Neuronal stem cell (in vitro differentiated cells): ENCODE results near the gene GIPR.

Experiments
- DNase-seq: peaks from one replicate; pipeline ENCODE4 v3.0.0-alpha.2; 2013; ENCODE audit warnings: low spot score
- H2AFZ ChIP-seq: one replicate; pipeline ENCODE4 v1.6.1; 2013; ENCODE audit warnings: mild to moderate bottlenecking, low read length, inconsistent platforms
- H2AK5ac ChIP-seq: 2 replicates; pipeline ENCODE4 v1.6.1; 2013; ENCODE audit warnings: low read depth, mild to moderate bottlenecking, inconsistent platforms, low read length, moderate library complexity, mixed read lengths
- H2BK120ac ChIP-seq: 2 replicates; pipeline ENCODE4 v1.6.1; 2013; ENCODE audit warnings: low read depth, mild to moderate bottlenecking, inconsistent platforms, low read length, moderate library complexity, mixed read lengths
- H2BK12ac ChIP-seq: one replicate; pipeline ENCODE4 v1.6.1; 2013; ENCODE audit warnings: low read length, inconsistent platforms
- H2BK15ac ChIP-seq: 2 replicates; pipeline ENCODE4 v1.6.1; 2013; ENCODE audit warnings: mild to moderate bottlenecking, low read length, inconsistent platforms, mixed read lengths
- H2BK5ac ChIP-seq: one replicate; pipeline ENCODE4 v1.6.1; 2013; ENCODE audit warnings: inconsistent platforms, mild to moderate bottlenecking, low read length, moderate library complexity
- H3K14ac ChIP-seq: one replicate; pipeline ENCODE4 v1.6.1; 2013; ENCODE audit warnings: low read length, inconsistent platforms
- H3K18ac ChIP-seq: 2 replicates; pipeline ENCODE4 v1.6.1; 2013; ENCODE audit warnings: low read length, inconsistent platforms
- H3K23ac ChIP-seq: 2 replicates; pipeline ENCODE4 v1.6.1; 2013; ENCODE audit warnings: low read depth, mild to moderate bottlenecking, mixed read lengths, low read length, inconsistent platforms; ENCODE audit not compliant: poor library complexity
- H3K27ac ChIP-seq: replicated peaks from 3 replicates; pipeline ENCODE4 v1.5.1; 2013; ENCODE audit warnings: low read length, inconsistent platforms
- H3K27me3 ChIP-seq, 3 experiments: 2 replicates each; pipeline ENCODE4 v1.6.1; 2013; ENCODE audit warnings: low read length in 3 of 3, mild to moderate bottlenecking in 2 of 3, inconsistent platforms in 1 of 3, low read depth in 1 of 3, mixed read lengths in 1 of 3, moderate library complexity in 1 of 3; ENCODE audit not compliant: control insufficient read depth in 3 of 3, insufficient read depth in 3 of 3
- H3K36me3 ChIP-seq, 2 donors: replicated peaks in 1 of 2; 2 replicates each; pipeline ENCODE4 v1.6.1; 2013; ENCODE audit warnings: low read length in 2 of 2; ENCODE audit not compliant: control insufficient read depth in 2 of 2, insufficient read depth in 2 of 2
- H3K4ac ChIP-seq: 2 replicates; pipeline ENCODE4 v1.6.1; 2013; ENCODE audit warnings: inconsistent platforms, mild to moderate bottlenecking, low read length, moderate library complexity
- H3K4me1 ChIP-seq, 2 donors: 1 replicate in 1 of 2; 2 replicates in 1 of 2; pipeline ENCODE4 v1.6.1; 2013; ENCODE audit warnings: low read length in 2 of 2, low read depth in 1 of 2; ENCODE audit not compliant: control insufficient read depth in 2 of 2, insufficient read depth in 1 of 2
- H3K4me2 ChIP-seq: one replicate; pipeline ENCODE4 v1.6.1; 2013; ENCODE audit warnings: mild to moderate bottlenecking, low read length, inconsistent platforms; ENCODE audit not compliant: insufficient read depth, poor library complexity, severe bottlenecking
- H3K4me3 ChIP-seq, 2 donors: 2 replicates each; pipeline ENCODE4 v1.5.1; 2013; ENCODE audit warnings: low read length in 2 of 2, mild to moderate bottlenecking in 2 of 2, inconsistent platforms in 1 of 2, moderate library complexity in 1 of 2
- H3K79me1 ChIP-seq: one replicate; pipeline ENCODE4 v1.6.1; 2013; ENCODE audit warnings: low read depth, mild to moderate bottlenecking, inconsistent platforms, low read length, moderate library complexity
- H3K9ac ChIP-seq: one replicate; pipeline ENCODE4 v1.6.1; 2013; ENCODE audit warnings: mild to moderate bottlenecking, low read depth, low read length, inconsistent platforms; ENCODE audit not compliant: poor library complexity
- H3K9me3 ChIP-seq, 2 donors: replicated peaks in 1 of 2; 2 replicates each; pipeline versions ENCODE3 to v1.6.1; 2013; ENCODE audit warnings: low read length in 2 of 2, mild to moderate bottlenecking in 2 of 2, inconsistent platforms in 1 of 2, low read depth in 1 of 2, mixed read lengths in 1 of 2, moderate library complexity in 1 of 2; ENCODE audit not compliant: control insufficient read depth in 2 of 2, insufficient read depth in 1 of 2
- H4K8ac ChIP-seq: one replicate; pipeline ENCODE4 v1.6.1; 2013; ENCODE audit warnings: low read depth, mild to moderate bottlenecking, inconsistent platforms, low read length, moderate library complexity
- H4K91ac ChIP-seq: one replicate; pipeline ENCODE4 v1.6.1; 2013; ENCODE audit warnings: low read length, low read depth, mild to moderate bottlenecking, inconsistent platforms; ENCODE audit not compliant: poor library complexity
- WGBS, 2 donors: extraction: QIAGEN DNeasy Blood & Tissue Kit; methylation state at CpG; one replicate each; pipeline ENCODE4 v1.1.7; 2013; ENCODE audit warnings: missing lambda C conversion rate in 2 of 2, mixed read lengths in 1 of 2; ENCODE audit not compliant: insufficient read length in 2 of 2, insufficient replicate concordance in 1 of 2; ENCODE audit errors: extremely low coverage in 2 of 2; 5-methylcytosine and 5-hydroxymethylcytosine counted together

The GIPR gene

GRCh38 chr19:45712699-45713067 is 44.7 kb downstream of the GIPR start:
- peaks cover 3 to 9% of the 10 kb centered on the region in 2 donors for H3K4me1 ChIP-seq
- H3K4ac ChIP-seq: peak overlapping the region; percentile 23
- no peak overlapping the region for H2AK5ac ChIP-seq
- no peak overlapping the region for H3K4me3 ChIP-seq
- H3K9me3 ChIP-seq: peaks cover 0 to 2% of the 10 kb centered on the region in 2 donors
- H3K36me3 ChIP-seq: peaks cover 15 to 45% of the 10 kb centered on the region in 2 donors
- no peak overlapping the region for H3K18ac ChIP-seq
- no peak overlapping the region for H3K27ac ChIP-seq
- H2BK120ac ChIP-seq: no peak overlapping the region
- H3K23ac ChIP-seq: no peak overlapping the region
- H3K27me3 ChIP-seq: no peaks in the 10 kb centered on the region
- H3K9ac ChIP-seq: no peak overlapping the region
- no peak for DNase-seq
- no peak overlapping the region for H4K8ac ChIP-seq
- H4K91ac ChIP-seq: no peak overlapping the region
- no peak overlapping the region for H2AFZ ChIP-seq
- H2BK5ac ChIP-seq: peak overlapping the region; percentile 44
- H3K4me2 ChIP-seq: no peak overlapping the region
- no peak overlapping the region for H3K14ac ChIP-seq
- no CpG with 5 or more reads among the region's 25 CpGs for WGBS, 2 donors
- H2BK12ac ChIP-seq: no peak overlapping the region
- no peak overlapping the region for H2BK15ac ChIP-seq
- H3K79me1 ChIP-seq: peaks cover 20% of the 10 kb centered on the region

DNA sequence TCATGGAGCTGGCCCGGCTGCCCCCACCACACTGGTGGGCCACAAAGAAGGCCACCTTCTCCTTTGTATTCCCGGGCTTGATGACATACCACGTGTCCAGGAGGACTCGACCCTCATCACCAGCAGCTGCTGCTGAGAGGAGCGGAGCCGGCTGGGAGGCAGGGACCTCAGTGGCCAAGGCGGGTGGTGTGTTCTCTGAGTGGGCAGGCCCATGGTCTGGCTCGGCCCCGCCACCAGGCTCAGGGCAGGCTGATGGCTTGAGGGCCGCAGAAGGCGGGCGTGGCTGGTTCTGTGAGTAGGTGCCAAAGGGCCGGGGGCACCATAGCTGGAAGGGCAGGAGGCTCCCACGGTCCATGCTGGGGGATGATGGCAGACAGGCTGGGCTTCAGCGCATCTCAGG is 45.1 kb downstream of the GIPR start:
- no peak overlapping the region for H3K18ac ChIP-seq
- no peak overlapping the region for H3K4me2 ChIP-seq
- H3K36me3 ChIP-seq: peaks cover 15 to 44% of the 10 kb centered on the region in 2 donors
- no CpG with 5 or more reads among the region's 15 CpGs for WGBS, 2 donors
- H4K91ac ChIP-seq: no peak overlapping the region
- no peak overlapping the region for H3K9ac ChIP-seq
- no peak for DNase-seq
- peak overlapping the region; percentile 44 for H2BK5ac ChIP-seq
- no peak overlapping the region for H3K23ac ChIP-seq
- peaks cover 7 to 13% of the 10 kb centered on the region in 2 donors for H3K4me1 ChIP-seq
- no peak overlapping the region for H2AK5ac ChIP-seq
- no peak overlapping the region for H4K8ac ChIP-seq
- no peak overlapping the region for H3K4ac ChIP-seq
- H3K4me3 ChIP-seq: no peak overlapping the region
- no peaks in the 10 kb centered on the region for H3K27me3 ChIP-seq
- H2BK120ac ChIP-seq: no peak overlapping the region
- H2BK12ac ChIP-seq: no peak overlapping the region
- no peak overlapping the region for H3K14ac ChIP-seq
- peaks cover 0 to 2% of the 10 kb centered on the region in 2 donors for H3K9me3 ChIP-seq
- H2BK15ac ChIP-seq: no peak overlapping the region
- H2AFZ ChIP-seq: no peak overlapping the region
- H3K79me1 ChIP-seq: peaks cover 20% of the 10 kb centered on the region
- H3K27ac ChIP-seq: no peak overlapping the region

- Histone ChIP-seq H2BK15ac (no peak overlapping the region), H3K14ac (no peak overlapping the region), H2AK5ac (no peak overlapping the region), H3K4me2 (no peak overlapping the region), H3K18ac (no peak overlapping the region), H2AFZ (no peak overlapping the region), H2BK120ac (no peak overlapping the region), H3K27me3 (no peaks in the 10 kb centered on the region), H2BK5ac (no peak overlapping the region), H3K36me3 (peaks cover 11 to 45% of the 10 kb centered on the region in 2 donors), H4K8ac (no peak overlapping the region), H3K79me1 (peaks cover 21% of the 10 kb centered on the region), H3K27ac (no peak overlapping the region), H3K4me1 (peaks cover 10 to 16% of the 10 kb centered on the region in 2 donors), H3K9me3 (peaks cover 0 to 2% of the 10 kb centered on the region in 2 donors), H2BK12ac (no peak overlapping the region), H3K23ac (no peak overlapping the region), H3K4me3 (no peak overlapping the region), H4K91ac (no peak overlapping the region), H3K9ac (no peak overlapping the region), H3K4ac (no peak overlapping the region)
- DNase-seq: no peak
- no CpG with 5 or more reads among the region's 3 CpGs for WGBS, 2 donors
These were observed 47.1 kb downstream of the GIPR start for GRCh38 chr19:45715139-45715538.

DNA sequence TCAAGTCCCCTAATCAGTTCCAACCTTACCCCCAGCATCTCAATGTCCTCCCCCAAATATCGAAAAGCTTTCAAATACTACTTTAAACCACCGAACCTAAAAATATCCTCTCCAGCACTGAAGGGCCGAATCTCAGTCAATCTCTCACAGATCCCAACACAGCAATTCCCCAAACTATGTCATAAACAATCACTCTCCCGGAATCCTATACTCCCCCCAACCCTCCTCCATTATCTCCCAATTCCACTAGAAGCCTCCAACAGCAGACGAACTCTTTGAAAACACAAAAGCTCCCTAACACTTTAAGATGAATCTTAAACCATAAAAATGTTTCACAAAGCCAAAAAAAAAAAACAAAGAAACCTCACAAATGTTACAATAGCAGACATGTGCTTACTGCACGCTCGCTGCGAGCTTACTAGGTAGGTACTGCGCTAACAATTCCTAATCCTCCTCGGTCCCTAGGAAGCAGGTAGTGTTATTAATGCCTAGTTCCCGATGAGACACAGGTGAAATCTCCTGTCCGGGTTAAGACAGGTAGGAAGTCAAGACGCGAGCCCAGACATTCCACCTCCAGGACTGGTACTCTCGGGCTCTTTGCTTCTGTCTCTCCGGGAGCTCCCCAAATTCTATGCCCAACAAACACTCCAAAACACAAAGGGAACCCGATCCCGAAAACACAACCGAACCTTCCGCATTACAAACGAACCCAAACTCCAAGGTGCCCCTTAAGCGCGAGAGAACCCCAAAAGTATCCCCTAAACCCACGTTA is 48.5 kb downstream of the GIPR start:
- Histone ChIP-seq H3K27ac (no peak overlapping the region), H3K4ac (no peak overlapping the region), H2AFZ (peak overlapping the region; percentile 41), H2BK12ac (peak overlapping the region; percentile 24), H3K9ac (peak overlapping the region; percentile 92), H2AK5ac (peak overlapping the region; percentile 19), H3K23ac (no peak overlapping the region), H3K4me3 (peak overlapping the region; percentile 68 to 85), H3K9me3 (peaks cover 0 to 2% of the 10 kb centered on the region in 2 donors), H2BK120ac (no peak overlapping the region), H2BK5ac (peak overlapping the region; percentile 31), H3K36me3 (peaks cover 14 to 40% of the 10 kb centered on the region in 2 donors), H3K4me1 (peaks cover 10 to 16% of the 10 kb centered on the region in 2 donors), H2BK15ac (peak overlapping the region; percentile 87), H4K8ac (no peak overlapping the region), H3K4me2 (peak overlapping the region; percentile 83), H3K14ac (no peak overlapping the region), H3K18ac (peak overlapping the region; percentile 94), H3K79me1 (peaks cover 21% of the 10 kb centered on the region), H4K91ac (no peak overlapping the region), H3K27me3 (no peaks in the 10 kb centered on the region)
- no peak for DNase-seq
- no CpG with 5 or more reads among the region's 24 CpGs for WGBS, 2 donors
